Liver (tissue), 9 donors: ENCODE data around the gene LGR5. TPM values are rescaled to one million over a fixed set of nuclear protein-coding genes. Genes with fewer than 3 reads are reported as not detected.

Experiments used
- DNase-seq: peaks from one replicate; pipeline ENCODE4 v3.0.0-alpha.2; 2017; ENCODE audit warnings: low spot score
- H3K27ac ChIP-seq, 2 donors: one replicate each; pipeline ENCODE4 v1.7.0; 2013; ENCODE audit warnings: inconsistent platforms in 2 of 2, low read length in 2 of 2, control low read depth in 1 of 2, low read depth in 1 of 2, mild to moderate bottlenecking in 1 of 2
- H3K27me3 ChIP-seq, 4 donors: one replicate each; pipeline versions ENCODE4 v1.6.1 to v1.7.0; 2013; ENCODE audit warnings: low read length in 3 of 4, inconsistent platforms in 1 of 4, mild to moderate bottlenecking in 1 of 4, moderate library complexity in 1 of 4; ENCODE audit not compliant: control insufficient read depth in 4 of 4, insufficient read depth in 4 of 4
- H3K36me3 ChIP-seq, 4 donors: one replicate each; pipeline versions ENCODE4 v1.6.1 to v1.7.0; 2013; ENCODE audit warnings: low read length in 3 of 4, mild to moderate bottlenecking in 3 of 4, low read depth in 1 of 4, moderate library complexity in 1 of 4; ENCODE audit not compliant: control insufficient read depth in 4 of 4, insufficient read depth in 3 of 4
- H3K4me1 ChIP-seq, 4 donors: one replicate each; pipeline versions ENCODE4 v1.6.1 to v1.7.0; 2013; ENCODE audit warnings: low read length in 3 of 4, mild to moderate bottlenecking in 3 of 4, moderate library complexity in 1 of 4; ENCODE audit not compliant: control insufficient read depth in 4 of 4, insufficient read depth in 4 of 4
- H3K4me3 ChIP-seq, 3 donors: one replicate each; pipeline versions ENCODE4 v1.6.1 to v1.7.0; 2013; ENCODE audit warnings: low read length in 3 of 3, control low read depth in 1 of 3, low read depth in 1 of 3, mild to moderate bottlenecking in 1 of 3
- H3K9ac ChIP-seq, 2 donors: one replicate each; pipeline ENCODE4 v1.7.0; 2013; ENCODE audit warnings: low read length in 2 of 2, mild to moderate bottlenecking in 2 of 2, moderate library complexity in 2 of 2, control low read depth in 1 of 2, low read depth in 1 of 2
- H3K9me3 ChIP-seq, 4 donors: one replicate each; pipeline versions ENCODE4 v1.6.1 to v1.7.0; 2013; ENCODE audit warnings: low read length in 3 of 4; ENCODE audit not compliant: control insufficient read depth in 4 of 4
- ATF3 ChIP-seq: IDR thresholded peaks from 2 replicates; pipeline ENCODE4 v1.6.1; 2016; ENCODE audit warnings: antibody characterized with exemption
- CTCF ChIP-seq: fragments of 150-350 bp; IDR thresholded peaks from 2 replicates; pipeline ENCODE4 v1.5.1; 2017; ENCODE audit warnings: improper control_type of control experiment, low read depth, low read length; ENCODE audit not compliant: missing input control
- EGR1 ChIP-seq, 2 donors: IDR thresholded peaks; 2 replicates each; pipeline ENCODE4 v1.6.1; 2016 to 2018; ENCODE audit warnings: antibody characterized with exemption in 2 of 2, low read depth in 2 of 2
- FOXA1 ChIP-seq: IDR thresholded peaks from 2 replicates; pipeline ENCODE4 v1.6.1; 2016; ENCODE audit warnings: antibody characterized with exemption
- FOXA2 ChIP-seq: IDR thresholded peaks from 2 replicates; pipeline ENCODE4 v1.6.1; 2016; ENCODE audit warnings: antibody characterized with exemption
- GABPA ChIP-seq, 2 donors: IDR thresholded peaks in 1 of 2; conservative IDR thresholded peaks in 1 of 2; 2 replicates each; pipeline ENCODE4 v1.6.1; 2016; ENCODE audit warnings: antibody characterized with exemption in 2 of 2, mild to moderate bottlenecking in 1 of 2, moderate library complexity in 1 of 2
- HNF4A ChIP-seq, 2 donors: conservative IDR thresholded peaks; 2 replicates each; pipeline ENCODE4 v1.6.1; 2016; ENCODE audit warnings: antibody characterized with exemption in 2 of 2, mild to moderate bottlenecking in 2 of 2
- HNF4G ChIP-seq: IDR thresholded peaks from 2 replicates; pipeline ENCODE4 v1.6.1; 2016; ENCODE audit warnings: antibody characterized with exemption
- JUND ChIP-seq, 2 donors: IDR thresholded peaks; 2 replicates each; pipeline ENCODE4 v1.6.1; 2016; ENCODE audit warnings: antibody characterized with exemption in 2 of 2
- MAX ChIP-seq: IDR thresholded peaks from 2 replicates; pipeline ENCODE4 v1.6.1; 2016; ENCODE audit warnings: antibody characterized with exemption
- RAD21 ChIP-seq, 2 donors: IDR thresholded peaks; 2 replicates each; pipeline ENCODE4 v1.6.1; 2016; ENCODE audit warnings: antibody characterized with exemption in 2 of 2, mild to moderate bottlenecking in 2 of 2
- REST ChIP-seq: IDR thresholded peaks from 2 replicates; pipeline ENCODE4 v1.6.1; 2016; ENCODE audit warnings: antibody characterized with exemption, mild to moderate bottlenecking
- RXRA ChIP-seq, 2 donors: IDR thresholded peaks; 2 replicates each; pipeline ENCODE4 v1.6.1; 2017 to 2018; ENCODE audit warnings: antibody characterized with exemption in 2 of 2, mild to moderate bottlenecking in 1 of 2
- SP1 ChIP-seq: IDR thresholded peaks from 2 replicates; pipeline ENCODE4 v1.6.1; 2018; ENCODE audit warnings: antibody characterized with exemption, mild to moderate bottlenecking
- TAF1 ChIP-seq: conservative IDR thresholded peaks from 2 replicates; pipeline ENCODE4 v1.6.1; 2016; ENCODE audit warnings: antibody characterized with exemption, mild to moderate bottlenecking
- YY1 ChIP-seq: IDR thresholded peaks from 2 replicates; pipeline ENCODE4 v1.6.1; 2016; ENCODE audit warnings: antibody characterized with exemption, mild to moderate bottlenecking
- ZBTB33 ChIP-seq: IDR thresholded peaks from 2 replicates; pipeline ENCODE4 v1.6.1; 2016; ENCODE audit warnings: antibody characterized with exemption
- WGBS: extraction: QIAGEN DNeasy Blood & Tissue Kit; methylation state at CpG from one replicate; pipeline ENCODE4 v1.1.7; 2013; 5-methylcytosine and 5-hydroxymethylcytosine counted together
- polyA plus RNA-seq, 2 donors: library from polyadenylated mRNA; stranded (reverse) in 1 of 2; unstranded in 1 of 2; fragments of 200-250 nt in 1 of 2; fragments of >200 nt in 1 of 2; fragmentation: Nextera tagmentation in 1 of 2; extraction: Ambion mirVana in 1 of 2; gene quantifications; one replicate each; pipeline versions ENCODE4 v1.2.1 to v1.2.3, GENCODE V29; 2013 to 2015
- total RNA-seq, 2 donors: library from RNA; depleted of rRNA; stranded (reverse); fragments of >200 nt; gene quantifications; one replicate each; pipeline ENCODE4 v1.2.3, GENCODE V29; 2014
- donor health status: healthy.
- donor health status: healthy.
- donor health status: healthy.
- donor health status: healthy.
- donor health status: healthy.

Gene LGR5
- total and polyA plus RNA-seq, 4 donors: 0.17 to 0.99 (median 0.82) TPM

- 67% methylated on average over 2 of the region's 2 CpGs for WGBS
- H3K9me3 ChIP-seq: no peaks in the 10 kb centered on the region
- TF ChIP-seq HNF4A (conservative IDR thresholded peaks at IDR 0.05) (no peak), CTCF (no peak), YY1 (no peak), RAD21 (IDR thresholded peaks at IDR 0.05) (no peak), EGR1 (IDR thresholded peaks at IDR 0.05; ENCODE audit: low read depth in 2 of 2) (no peak), TAF1 (no peak), ZBTB33 (no peak), HNF4G (no peak), FOXA2 (no peak), JUND (IDR thresholded peaks at IDR 0.05) (no peak), FOXA1 (no peak), SP1 (no peak), RXRA (IDR thresholded peaks at IDR 0.05) (no peak), REST (no peak)
- H3K27me3 ChIP-seq: no peaks in the 10 kb centered on the region
- H3K27ac ChIP-seq: no peak overlapping the region
- no peak overlapping the region for H3K9ac ChIP-seq
- no peak for DNase-seq
- H3K4me3 ChIP-seq: no peak overlapping the region
- no peaks in the 10 kb centered on the region for H3K4me1 ChIP-seq
- no peaks in the 10 kb centered on the region for H3K36me3 ChIP-seq
Observed at GRCh38 chr12:71472441-71472911, 32.9 kb downstream of the LGR5 start.

GRCh38 chr12:71474791-71475190, 35.2 kb downstream of the LGR5 start:
- 87% methylated on average over 2 of the region's 2 CpGs for WGBS
- Histone ChIP-seq H3K4me3 (no peak overlapping the region), H3K27ac (no peak overlapping the region), H3K9ac (no peak overlapping the region), H3K9me3 (no peaks in the 10 kb centered on the region), H3K27me3 (no peaks in the 10 kb centered on the region), H3K36me3 (no peaks in the 10 kb centered on the region), H3K4me1 (no peaks in the 10 kb centered on the region)
- no peak for DNase-seq
- TF ChIP-seq CTCF: no peak
- no peak for TF ChIP-seq FOXA1
- TF ChIP-seq ATF3: no peak
- TF ChIP-seq EGR1 (IDR thresholded peaks at IDR 0.05; ENCODE audit: low read depth in 2 of 2): no peak
- TF ChIP-seq ZBTB33: no peak
- TF ChIP-seq RAD21 (IDR thresholded peaks at IDR 0.05): no peak
- no peak for TF ChIP-seq MAX
- no peak for TF ChIP-seq GABPA (IDR thresholded peaks at IDR 0.05 in 1 of 2, conservative IDR thresholded peaks at IDR 0.05 in 1 of 2)
- TF ChIP-seq HNF4A (conservative IDR thresholded peaks at IDR 0.05): no peak
- TF ChIP-seq FOXA2: no peak
- no peak for TF ChIP-seq TAF1
